Measurements from ENCODE around the gene EXOC6B. TPM values are rescaled to one million over a fixed set of nuclear protein-coding genes. Genes with fewer than 3 reads are reported as not detected.
"Not testable (repeated sequence)": the region's sequence is repeated elsewhere in the genome, so short reads cannot be mapped to it uniquely, and the experiment has no call there.

Gene EXOC6B
- total RNA-seq, 2 experiments from 2014 or later = 8.5 to 8.6 TPM

DNA sequence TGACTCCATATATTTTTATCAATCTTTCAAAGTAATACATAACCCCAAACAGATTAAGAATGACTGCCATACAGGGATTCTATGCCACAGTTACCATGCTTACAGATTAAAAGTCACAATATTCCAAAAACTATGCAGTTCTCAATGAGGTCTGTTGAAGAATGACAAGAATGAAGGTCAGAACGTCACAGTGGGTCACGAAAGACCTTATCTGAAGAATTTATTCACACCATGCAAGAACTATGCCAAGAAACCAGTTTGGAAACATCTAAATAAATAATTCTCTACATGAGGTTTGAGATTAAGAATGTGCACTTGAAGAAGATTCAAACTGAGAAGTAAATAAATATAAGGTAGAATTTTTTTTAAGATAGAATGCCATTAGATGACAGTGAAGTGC, 253.3 kb downstream of the EXOC6B start:
- Mint-ChIP-seq H3K9me3 (no peaks in the 10 kb centered on the region), H3K36me3 (no peaks in the 10 kb centered on the region), H3K27ac (no peak overlapping the region), H3K4me3 (no peak overlapping the region), H3K27me3 (no peaks in the 10 kb centered on the region), H3K4me1 (ENCODE audit: low read depth) (no peaks in the 10 kb centered on the region)
- ChIA-PET POLR2A (no interaction called here), CTCF (no interaction called here)
- DNase-seq = no peak
- intact Hi-C loops (cut with micrococcal nuclease) = no loop called here

DNA sequence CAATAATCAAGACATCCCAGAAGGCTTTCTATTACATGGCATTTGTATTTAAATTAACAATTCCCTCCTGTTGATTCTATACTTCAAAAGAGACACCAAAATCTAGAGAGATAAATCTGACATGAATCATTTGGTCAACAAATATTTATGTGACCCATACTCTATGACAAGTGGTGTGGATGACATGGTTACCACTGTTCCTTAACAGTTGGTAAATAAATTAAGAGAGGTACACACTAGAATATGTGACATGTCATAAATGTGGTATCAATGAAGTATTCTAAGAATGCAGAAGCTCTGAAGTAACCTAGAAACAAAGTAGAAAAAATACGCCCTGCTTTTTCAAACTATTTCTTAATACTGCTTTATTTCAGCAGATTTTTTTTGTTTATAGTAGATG, 255.4 kb downstream of the EXOC6B start:
- ChIA-PET POLR2A (no interaction called here), CTCF (interaction anchor here (1.3 kb wide), 1 partner anchor 11 kb away, joined by 3 read pairs; no protein-coding TSS in a partner anchor)
- Mint-ChIP-seq H3K27me3 (no peaks in the 10 kb centered on the region), H3K4me1 (ENCODE audit: low read depth) (no peaks in the 10 kb centered on the region), H3K27ac (no peak overlapping the region), H3K9me3 (no peaks in the 10 kb centered on the region), H3K36me3 (no peaks in the 10 kb centered on the region), H3K4me3 (no peak overlapping the region)
- no peak for DNase-seq
- intact Hi-C loops (cut with micrococcal nuclease) = no loop called here

DNA sequence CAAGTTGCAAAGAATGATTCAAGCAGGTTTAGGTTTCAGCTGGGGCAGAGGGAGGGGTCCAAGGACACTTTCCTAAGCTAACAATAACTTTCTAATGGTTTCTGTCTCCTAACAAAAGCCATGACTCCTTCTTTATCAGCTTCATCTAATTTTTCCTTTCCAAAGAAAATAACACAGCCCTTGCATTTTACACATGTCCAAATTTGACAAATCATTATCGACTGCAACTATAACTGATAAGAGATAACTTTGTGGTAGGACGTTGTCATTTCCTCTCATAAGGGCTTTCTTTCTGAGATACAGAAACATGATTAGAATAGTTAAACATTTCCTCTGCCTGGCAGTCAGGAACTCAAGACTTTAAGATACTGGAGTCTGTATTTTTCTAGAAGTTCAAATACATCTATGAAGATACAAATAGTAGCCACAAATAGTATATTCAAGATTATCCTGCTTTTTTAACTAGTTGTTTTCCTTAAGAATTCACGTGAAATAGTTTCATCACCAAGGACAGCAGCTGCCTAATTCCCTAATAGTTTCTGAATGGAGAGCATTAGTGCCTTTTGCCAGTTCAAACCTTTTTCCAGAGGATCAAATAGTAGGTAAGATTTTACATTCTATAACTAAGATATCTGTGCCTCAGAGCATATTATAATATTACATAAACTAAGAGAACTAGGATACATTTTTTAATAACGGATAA, 263.2 kb downstream of the EXOC6B start:
- H3K9me3 Mint-ChIP-seq = no peaks in the 10 kb centered on the region
- H3K4me1 Mint-ChIP-seq (ENCODE audit: low read depth) = peaks cover 5% of the 10 kb centered on the region
- DNase-seq = no peak
- CTCF ChIA-PET = no interaction called here
- no peak overlapping the region for H3K27ac Mint-ChIP-seq
- POLR2A ChIA-PET = no interaction called here
- H3K4me3 Mint-ChIP-seq = no peak overlapping the region
- H3K27me3 Mint-ChIP-seq = no peaks in the 10 kb centered on the region
- H3K36me3 Mint-ChIP-seq = peaks cover 5% of the 10 kb centered on the region
- intact Hi-C loops (cut with micrococcal nuclease) = no loop called here

- Mint-ChIP-seq H3K27me3 (no peaks in the 10 kb centered on the region), H3K36me3 (peaks cover 8% of the 10 kb centered on the region), H3K9me3 (no peaks in the 10 kb centered on the region), H3K27ac (no peak overlapping the region), H3K4me3 (no peak overlapping the region), H3K4me1 (ENCODE audit: low read depth) (peaks cover 5% of the 10 kb centered on the region)
- DNase-seq = no peak
- ChIA-PET POLR2A (no interaction called here), CTCF (no interaction called here)
- intact Hi-C loops (cut with micrococcal nuclease) = no loop called here
These were observed 264.1 kb downstream of the EXOC6B start for GRCh38 chr2:72561621-72562318.

DNA sequence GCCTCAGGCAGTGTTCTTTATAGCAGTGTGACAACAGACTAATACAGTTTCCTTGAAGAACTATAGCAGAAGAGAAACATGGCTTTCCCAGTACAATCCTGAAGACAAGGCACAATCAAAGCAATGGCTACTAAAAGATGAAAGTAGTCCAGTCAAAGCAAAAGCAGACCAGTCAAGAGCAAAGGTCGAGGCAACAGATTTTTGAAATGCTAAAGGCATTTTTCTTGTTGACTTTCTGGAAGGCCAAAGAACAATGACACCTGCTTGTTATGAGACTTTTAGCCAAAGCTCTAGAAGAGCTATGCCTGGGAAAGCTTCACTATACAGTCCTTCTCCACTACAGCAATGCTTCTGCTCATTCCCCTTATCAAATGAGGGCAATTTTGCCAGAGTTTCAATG, 269.9 kb downstream of the EXOC6B start:
- Mint-ChIP-seq H3K36me3 (peaks cover 17% of the 10 kb centered on the region), H3K27ac (no peak overlapping the region)
- CTCF ChIA-PET = no interaction called here

DNA sequence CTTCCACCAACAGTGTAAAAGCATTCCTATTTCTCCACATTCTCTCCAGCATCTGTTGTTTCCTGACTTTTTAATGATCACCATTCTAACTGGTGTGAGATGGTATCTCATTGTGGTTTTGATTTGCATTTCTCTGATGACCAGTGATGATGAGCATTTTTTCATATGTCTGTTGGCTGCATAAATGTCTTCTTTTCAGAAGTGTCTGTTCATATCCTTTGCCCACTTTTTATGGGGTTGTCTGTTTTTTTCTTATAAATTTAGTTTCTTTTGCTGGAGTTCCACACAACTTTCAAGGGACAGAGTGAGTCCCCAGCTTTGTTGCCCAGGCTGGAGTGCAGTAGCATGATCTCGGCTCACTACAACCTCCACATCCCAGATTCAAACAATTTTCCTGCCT, 270.5 kb downstream of the EXOC6B start:
- H3K27ac Mint-ChIP-seq; intact Hi-C loops (cut with micrococcal nuclease); H3K4me1 Mint-ChIP-seq (ENCODE audit: low read depth); DNase-seq; POLR2A ChIA-PET; H3K9me3 Mint-ChIP-seq; H3K27me3 Mint-ChIP-seq; CTCF ChIA-PET; H3K4me3 Mint-ChIP-seq: not testable (repeated sequence)
- peaks cover 17% of the 10 kb centered on the region for H3K36me3 Mint-ChIP-seq

More for the DNA sequence above, 269.9 kb downstream of the EXOC6B start:
- Mint-ChIP-seq H3K27me3 (no peaks in the 10 kb centered on the region), H3K4me3 (no peak overlapping the region), H3K9me3 (peaks cover 3% of the 10 kb centered on the region), H3K4me1 (ENCODE audit: low read depth) (no peaks in the 10 kb centered on the region)
- POLR2A ChIA-PET = no interaction called here
- intact Hi-C loops (cut with micrococcal nuclease) = no loop called here
- no peak for DNase-seq

DNA sequence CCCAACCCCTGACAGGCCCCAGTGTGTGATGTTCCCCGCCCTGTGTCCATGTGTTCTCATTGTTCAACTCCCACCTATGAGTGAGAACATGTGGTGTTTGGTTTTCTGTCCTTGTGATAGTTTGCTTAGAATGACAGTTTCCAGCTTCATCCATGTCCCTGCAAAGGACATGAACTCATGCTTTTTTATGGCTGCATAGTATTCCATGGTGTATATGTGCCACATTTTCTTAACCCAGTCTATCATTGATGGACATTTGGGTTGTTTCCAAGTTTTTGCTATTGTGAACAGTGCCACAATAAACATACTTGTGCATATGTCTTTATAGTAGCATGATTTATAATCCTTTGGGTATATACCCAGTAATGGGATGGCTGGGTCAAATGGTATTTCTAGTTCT, 270.9 kb downstream of the EXOC6B start:
- H3K27ac Mint-ChIP-seq; CTCF ChIA-PET; DNase-seq; H3K9me3 Mint-ChIP-seq; POLR2A ChIA-PET; intact Hi-C loops (cut with micrococcal nuclease); H3K4me1 Mint-ChIP-seq (ENCODE audit: low read depth); H3K4me3 Mint-ChIP-seq; H3K27me3 Mint-ChIP-seq: not testable (repeated sequence)
- H3K36me3 Mint-ChIP-seq = peaks cover 17% of the 10 kb centered on the region

DNA sequence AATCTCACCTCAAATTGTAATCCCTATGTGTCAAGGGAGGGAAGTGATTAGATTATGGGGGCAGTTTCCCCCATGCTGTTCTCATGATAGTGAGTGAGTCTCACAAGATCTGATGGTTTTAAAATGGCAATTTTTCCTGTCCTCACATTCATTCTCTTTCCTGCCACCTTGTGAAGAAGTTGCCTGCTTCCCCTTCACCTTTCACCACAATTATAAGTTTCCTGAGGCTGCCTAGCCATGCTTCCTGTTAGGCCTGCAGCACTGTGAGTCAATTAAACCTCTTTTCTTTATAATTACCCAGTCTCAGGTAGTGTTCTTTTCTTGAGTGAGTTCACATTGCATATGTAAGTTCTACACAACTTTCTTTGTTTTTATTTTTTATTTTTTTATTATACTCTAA, 271.5 kb downstream of the EXOC6B start:
- CTCF ChIA-PET = no interaction called here
- peaks cover 3% of the 10 kb centered on the region for H3K9me3 Mint-ChIP-seq
- no peak overlapping the region for H3K4me3 Mint-ChIP-seq
- H3K27ac Mint-ChIP-seq = no peak overlapping the region
- POLR2A ChIA-PET = no interaction called here
- intact Hi-C loops (cut with micrococcal nuclease) = no loop called here
- H3K27me3 Mint-ChIP-seq = no peaks in the 10 kb centered on the region
- peaks cover 17% of the 10 kb centered on the region for H3K36me3 Mint-ChIP-seq
- H3K4me1 Mint-ChIP-seq (ENCODE audit: low read depth) = no peaks in the 10 kb centered on the region
- no peak for DNase-seq

DNA sequence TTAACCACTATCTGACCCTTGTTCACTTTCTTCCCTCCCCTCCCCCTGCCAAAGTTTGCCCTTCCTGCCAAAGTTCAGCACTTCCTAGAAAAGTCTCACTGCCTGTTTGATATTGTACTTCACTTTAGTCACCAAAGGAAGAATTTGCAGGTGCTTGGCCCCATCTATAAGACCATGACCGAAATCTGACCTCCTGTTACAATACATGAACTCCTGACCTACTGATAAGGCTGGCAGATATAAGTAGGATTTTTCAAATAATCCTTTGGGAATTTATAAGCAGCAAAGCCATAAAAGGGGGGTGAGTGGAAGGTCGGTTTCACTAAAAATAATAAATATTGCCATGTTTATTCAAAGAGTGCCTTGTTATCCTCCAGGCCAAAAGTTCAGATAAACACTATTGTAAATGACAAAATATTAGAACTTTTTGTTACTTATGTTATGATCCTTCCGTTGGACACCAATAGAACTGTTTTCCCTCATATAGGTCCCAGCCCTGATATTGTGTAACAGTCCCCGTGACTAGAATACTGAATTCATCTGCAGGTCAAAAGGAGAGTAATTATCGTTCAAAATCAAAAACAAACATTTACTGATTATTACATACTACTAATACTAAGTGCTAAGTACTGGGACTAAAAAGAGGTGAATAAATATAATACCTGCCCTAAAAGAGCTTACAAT, 277.6 kb downstream of the EXOC6B start:
- Mint-ChIP-seq H3K9me3 (no peaks in the 10 kb centered on the region), H3K36me3 (no peaks in the 10 kb centered on the region), H3K27me3 (no peaks in the 10 kb centered on the region), H3K4me3 (no peak overlapping the region), H3K27ac (no peak overlapping the region), H3K4me1 (ENCODE audit: low read depth) (no peaks in the 10 kb centered on the region)
- intact Hi-C loops (cut with micrococcal nuclease) = no loop called here
- ChIA-PET CTCF (no interaction called here), POLR2A (no interaction called here)
- no peak for DNase-seq

GRCh38 chr2:72545790-72546189, 280.0 kb downstream of the EXOC6B start:
- DNase-seq = no peak
- intact Hi-C loops (cut with micrococcal nuclease) = no loop called here
- Mint-ChIP-seq H3K4me3 (no peak overlapping the region), H3K27ac (no peak overlapping the region), H3K9me3 (peaks cover under 1% of the 10 kb centered on the region), H3K4me1 (ENCODE audit: low read depth) (no peaks in the 10 kb centered on the region), H3K36me3 (peaks cover 4% of the 10 kb centered on the region), H3K27me3 (no peaks in the 10 kb centered on the region)
- POLR2A ChIA-PET = no interaction called here
- CTCF ChIA-PET = no interaction called here

DNA sequence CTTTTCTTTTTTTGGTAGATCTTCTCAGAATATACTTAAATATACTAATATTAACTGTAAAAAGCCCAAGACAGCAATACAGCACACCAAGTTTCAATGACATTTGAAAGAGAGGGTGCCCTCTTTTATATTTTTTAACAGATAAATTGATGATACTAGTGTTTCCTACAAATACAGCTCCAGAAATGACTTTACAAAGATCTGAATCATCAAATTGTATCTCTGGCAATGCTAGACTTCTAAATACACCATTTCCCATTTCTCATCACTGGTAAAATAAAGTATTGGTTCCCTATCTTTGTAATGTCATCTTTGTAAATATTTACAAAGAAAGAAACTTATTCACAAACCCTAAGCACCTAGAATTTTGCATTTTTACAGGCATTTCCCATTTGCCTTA, 281.3 kb downstream of the EXOC6B start:
- Mint-ChIP-seq H3K4me3 (no peak overlapping the region), H3K36me3 (peaks cover 5% of the 10 kb centered on the region), H3K4me1 (ENCODE audit: low read depth) (no peaks in the 10 kb centered on the region), H3K27ac (no peak overlapping the region), H3K27me3 (no peaks in the 10 kb centered on the region), H3K9me3 (peaks cover 2% of the 10 kb centered on the region)
- no peak for DNase-seq
- intact Hi-C loops (cut with micrococcal nuclease) = no loop called here
- POLR2A ChIA-PET = no interaction called here
- CTCF ChIA-PET = no interaction called here

DNA sequence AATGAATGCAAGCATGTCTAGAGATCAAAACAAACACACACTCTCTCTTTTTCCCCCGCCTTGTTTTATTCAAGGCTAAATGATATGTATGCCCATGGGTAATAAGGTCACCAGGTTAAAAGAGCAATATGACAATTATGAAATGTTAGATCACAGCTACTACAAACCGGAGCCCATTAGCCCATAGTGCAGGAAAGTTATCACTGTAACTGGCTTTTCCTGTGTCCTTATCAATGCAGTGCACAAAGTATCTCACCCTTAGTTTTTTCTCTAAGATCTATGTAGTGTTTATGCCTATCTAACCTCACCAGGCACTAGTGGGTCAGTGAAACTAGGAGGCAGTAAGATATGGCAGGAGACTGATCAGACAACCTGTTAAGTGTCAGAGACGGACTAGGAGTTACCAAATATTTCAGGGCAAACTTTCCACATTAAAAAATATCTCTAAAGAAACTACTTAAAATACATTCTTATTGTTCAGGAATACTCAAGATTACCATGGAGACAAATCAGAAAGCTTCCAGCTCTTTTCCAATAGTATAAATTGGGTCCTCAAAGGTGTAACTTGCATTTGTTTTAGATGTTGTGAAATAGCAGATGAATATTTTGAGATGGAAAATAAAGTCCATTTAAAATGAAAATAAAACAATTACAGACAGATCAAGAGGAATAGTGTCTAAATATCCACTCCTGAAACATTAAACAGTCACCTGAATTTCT, 282.2 kb downstream of the EXOC6B start:
- ChIA-PET CTCF (no interaction called here), POLR2A (interaction anchor here (0.6 kb wide), 1 partner anchor 33 kb away, joined by 3 read pairs; no protein-coding TSS in a partner anchor)
- Mint-ChIP-seq H3K27me3 (no peaks in the 10 kb centered on the region), H3K27ac (no peak overlapping the region), H3K36me3 (peaks cover 5% of the 10 kb centered on the region), H3K9me3 (peaks cover 2% of the 10 kb centered on the region), H3K4me1 (ENCODE audit: low read depth) (no peaks in the 10 kb centered on the region), H3K4me3 (no peak overlapping the region)
- intact Hi-C loops (cut with micrococcal nuclease) = no loop called here
- DNase-seq = no peak

Data from activated CD4-positive, alpha-beta memory T cell treated with anti-CD3 and anti-CD28 coated beads for 36 hours (primary cell).